Gastrocnemius medialis (tissue), 4 donors: ENCODE results near the gene ADAMTS8. TPM values are rescaled to one million over a fixed set of nuclear protein-coding genes. Genes with fewer than 3 reads are reported as not detected.
A peak's percentile ranks its signal among the peaks of the same experiment; 100 is the strongest.

Experiments
- ATAC-seq, 2 donors: fragments of 150-250 bp; one replicate each; pipeline ENCODE4 v1.9.1; 2016
- DNase-seq, 2 donors: peaks; one replicate each; pipeline ENCODE4 v3.0.0-alpha.2; 2019
- H3K27ac ChIP-seq, 4 donors: fragments of 200-600 bp; sonication (generic); 1 replicate in 1 of 4; 2 replicates in 3 of 4; pipeline ENCODE4 v1.5.1; 2016 to 2018; ENCODE audit warnings: mild to moderate bottlenecking in 2 of 4, moderate library complexity in 1 of 4
- H3K27me3 ChIP-seq, 3 donors: fragments of 200-600 bp; sonication (generic) in 2 of 3; 1 replicate in 1 of 3; 2 replicates in 2 of 3; pipeline versions ENCODE4 v1.5.1 to v1.6.0; 2016 to 2019; ENCODE audit warnings: mild to moderate bottlenecking in 1 of 3, moderate library complexity in 1 of 3
- H3K36me3 ChIP-seq, 2 donors: fragments of 200-600 bp; sonication (generic) in 1 of 2; one replicate each; pipeline ENCODE4 v1.5.1; 2017 to 2018
- H3K4me1 ChIP-seq, 2 donors: fragments of 200-600 bp; sonication (generic) in 1 of 2; one replicate each; pipeline ENCODE4 v1.5.1; 2016 to 2017; ENCODE audit warnings: mild to moderate bottlenecking in 2 of 2
- H3K4me3 ChIP-seq, 4 donors: fragments of 200-600 bp; sonication (generic) in 3 of 4; 1 replicate in 1 of 4; 2 replicates in 3 of 4; pipeline ENCODE4 v1.5.1; 2016 to 2019; ENCODE audit warnings: mild to moderate bottlenecking in 2 of 4
- H3K9me3 ChIP-seq, 3 donors: fragments of 200-600 bp; sonication (generic) in 2 of 3; 1 replicate in 1 of 3; 2 replicates in 2 of 3; pipeline ENCODE4 v1.5.1; 2016 to 2019
- POLR2A ChIP-seq, 2 donors: fragments of 450-650 bp; IDR thresholded peaks; one replicate each; pipeline ENCODE4 v1.6.1; 2017; ENCODE audit warnings: antibody characterized with exemption in 2 of 2, mild to moderate bottlenecking in 2 of 2, moderate library complexity in 2 of 2
- in situ Hi-C, 4 donors: fragments of 200-750 bp; cut with MboI; loops; one replicate each; pipeline versions ENCODE4 v1.15.0 to v1.8.0; 2017; ENCODE audit warnings: low sequenced_read_pairs in 4 of 4
- intact Hi-C: fragments of 100-400 bp; cut with DNase I; formaldehyde crosslinking; loops from one replicate; pipeline ENCODE4 v1.15.1; 2023; ENCODE audit warnings: low total_unique reads
- total RNA-seq, 4 donors: library from RNA; depleted of rRNA; stranded (reverse); fragments of >200 nt; gene quantifications; one replicate each; pipeline versions ENCODE4 v1.1.0 to v1.2.3, GENCODE V29; 2016
- TF ChIP-seq, protein P1 (sequence below), 5 experiments: fragments of 450-650 bp in 3 of 5; fragments of 200-600 bp in 2 of 5; sonication (generic) in 2 of 5; IDR thresholded peaks in 4 of 5; conservative IDR thresholded peaks in 1 of 5; 1 replicate in 4 of 5; 2 replicates in 1 of 5; pipeline ENCODE4 v1.5.1; 2016 to 2019; ENCODE audit warnings: antibody characterized with exemption in 5 of 5, mild to moderate bottlenecking in 3 of 5, moderate library complexity in 3 of 5

ADAMTS8 gene
- total RNA-seq, 4 donors from 2014 or later: 0.26 to 0.46 (median 0.29) TPM; not detected in 1

DNA sequence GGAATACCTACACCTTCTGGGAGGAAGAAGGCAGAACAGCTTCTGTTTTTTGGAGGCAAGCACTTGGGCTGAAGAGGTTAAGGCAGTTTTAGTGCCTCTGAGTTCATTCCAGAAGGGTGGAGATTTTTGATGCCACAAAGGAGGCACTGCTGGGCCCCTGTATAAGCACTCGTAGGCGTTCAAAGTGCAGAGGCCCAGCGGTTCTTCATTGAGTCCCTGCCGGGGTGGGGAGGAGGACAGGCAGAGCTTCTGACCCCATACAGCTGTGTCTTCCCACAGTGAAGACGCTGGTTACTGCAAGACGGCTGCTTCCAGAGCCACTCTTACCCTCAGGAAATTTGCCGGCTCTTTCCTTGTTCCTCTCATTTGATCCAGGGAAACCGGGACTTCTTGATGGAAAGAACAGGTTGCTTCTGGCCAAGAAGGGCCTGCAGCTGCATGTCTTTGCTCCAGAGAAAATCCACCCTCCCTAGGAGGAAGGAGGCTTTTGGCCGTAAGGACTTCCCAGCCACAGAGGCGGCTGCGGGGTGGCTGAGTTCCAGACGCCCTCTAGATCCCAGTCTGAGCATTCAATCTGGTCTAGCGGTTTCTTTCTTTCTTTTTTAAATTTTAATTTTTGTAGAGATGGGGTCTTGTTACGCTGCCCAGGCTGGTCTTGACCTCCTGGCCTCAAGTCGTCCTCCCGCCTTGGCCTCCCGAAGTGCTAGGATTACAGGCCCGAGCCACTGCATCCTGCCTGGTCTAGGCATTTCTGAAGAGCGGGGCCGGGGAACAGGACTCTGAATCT is 29.4 kb upstream of the ADAMTS8 start:
- peak overlapping the region; percentile 4 to 53 (median 31) for H3K27ac ChIP-seq
- in situ Hi-C loops (no loop called here), intact Hi-C loops (no loop called here)
- no peaks in the 10 kb centered on the region for H3K36me3 ChIP-seq
- DNase-seq: no peak
- peaks cover 0 to 9% (median 0%) of the 10 kb centered on the region in 3 donors for H3K27me3 ChIP-seq
- peaks cover 5 to 16% of the 10 kb centered on the region in 2 donors for H3K4me1 ChIP-seq
- peak; percentile 37 to 52 for ATAC-seq
- H3K9me3 ChIP-seq: no peaks in the 10 kb centered on the region
- H3K4me3 ChIP-seq: no peak overlapping the region
- TF ChIP-seq, protein P1, sequence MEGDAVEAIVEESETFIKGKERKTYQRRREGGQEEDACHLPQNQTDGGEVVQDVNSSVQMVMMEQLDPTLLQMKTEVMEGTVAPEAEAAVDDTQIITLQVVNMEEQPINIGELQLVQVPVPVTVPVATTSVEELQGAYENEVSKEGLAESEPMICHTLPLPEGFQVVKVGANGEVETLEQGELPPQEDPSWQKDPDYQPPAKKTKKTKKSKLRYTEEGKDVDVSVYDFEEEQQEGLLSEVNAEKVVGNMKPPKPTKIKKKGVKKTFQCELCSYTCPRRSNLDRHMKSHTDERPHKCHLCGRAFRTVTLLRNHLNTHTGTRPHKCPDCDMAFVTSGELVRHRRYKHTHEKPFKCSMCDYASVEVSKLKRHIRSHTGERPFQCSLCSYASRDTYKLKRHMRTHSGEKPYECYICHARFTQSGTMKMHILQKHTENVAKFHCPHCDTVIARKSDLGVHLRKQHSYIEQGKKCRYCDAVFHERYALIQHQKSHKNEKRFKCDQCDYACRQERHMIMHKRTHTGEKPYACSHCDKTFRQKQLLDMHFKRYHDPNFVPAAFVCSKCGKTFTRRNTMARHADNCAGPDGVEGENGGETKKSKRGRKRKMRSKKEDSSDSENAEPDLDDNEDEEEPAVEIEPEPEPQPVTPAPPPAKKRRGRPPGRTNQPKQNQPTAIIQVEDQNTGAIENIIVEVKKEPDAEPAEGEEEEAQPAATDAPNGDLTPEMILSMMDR (IDR thresholded peaks at IDR 0.05 in 4 of 5, conservative IDR thresholded peaks at IDR 0.05 in 1 of 5): no peak
- no peak for TF ChIP-seq POLR2A (IDR thresholded peaks at IDR 0.05)

DNA sequence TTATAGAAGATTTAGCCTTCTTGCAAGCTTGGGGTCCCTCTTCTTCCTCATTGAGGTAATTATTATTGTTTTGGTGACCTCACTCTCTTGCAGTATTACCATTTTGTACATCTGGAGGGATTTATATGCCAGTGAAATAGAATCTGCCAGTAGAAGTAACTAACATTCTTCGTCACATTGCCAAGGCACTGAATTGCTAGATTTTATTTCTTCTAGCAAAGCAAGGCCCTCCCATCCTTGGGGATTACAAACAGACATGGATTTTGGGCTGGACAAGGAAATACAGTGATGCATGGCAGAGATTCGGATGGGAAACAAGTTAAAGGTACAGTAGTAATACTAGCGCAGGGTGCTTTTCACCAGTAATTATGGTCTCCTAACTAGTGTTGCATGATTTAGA is 27.9 kb upstream of the ADAMTS8 start:
- DNase-seq (no peak), ATAC-seq (no peak)
- TF ChIP-seq POLR2A (IDR thresholded peaks at IDR 0.05): no peak
- TF ChIP-seq, protein P1 (IDR thresholded peaks at IDR 0.05 in 4 of 5, conservative IDR thresholded peaks at IDR 0.05 in 1 of 5): no peak
- peaks cover 6 to 20% of the 10 kb centered on the region in 2 donors for H3K4me1 ChIP-seq
- no peak overlapping the region for H3K4me3 ChIP-seq
- in situ Hi-C loops: no loop called here
- intact Hi-C loops: no loop called here
- H3K36me3 ChIP-seq: no peaks in the 10 kb centered on the region
- no peak overlapping the region for H3K27ac ChIP-seq
- no peaks in the 10 kb centered on the region for H3K9me3 ChIP-seq
- peaks cover 0 to 8% (median 0%) of the 10 kb centered on the region in 3 donors for H3K27me3 ChIP-seq

DNA sequence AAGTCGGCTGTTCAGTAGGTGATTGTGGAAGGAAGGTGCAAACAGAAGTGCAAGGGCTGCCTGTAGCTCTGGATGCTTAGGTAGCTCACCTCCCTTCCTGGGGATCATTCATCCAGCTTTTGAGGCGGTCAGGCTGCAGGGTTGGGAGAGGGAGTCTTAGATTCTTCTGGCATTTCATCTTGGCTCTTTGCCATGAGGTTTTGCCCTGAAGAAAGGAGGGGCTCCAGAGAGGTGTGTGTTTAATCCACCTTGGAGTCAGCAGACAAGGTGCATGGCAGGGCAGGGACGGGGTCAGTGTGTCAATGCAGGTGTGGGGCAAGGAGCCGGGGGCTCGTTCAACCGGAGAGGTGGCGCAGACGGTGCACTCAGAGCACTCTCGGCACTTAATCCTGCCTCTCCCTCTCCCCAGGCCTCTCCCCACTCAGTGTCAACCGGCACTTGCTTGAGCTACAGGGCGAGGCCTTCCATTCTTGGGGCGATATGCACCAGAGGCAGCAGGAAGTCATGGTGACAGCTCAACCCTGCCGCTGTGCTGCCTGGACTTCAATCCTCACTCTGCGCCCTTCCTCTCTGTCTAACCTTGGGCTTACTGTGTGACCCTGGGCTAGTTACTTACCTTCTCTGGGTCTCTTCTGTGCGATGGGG is 27.2 kb upstream of the ADAMTS8 start:
- DNase-seq: no peak
- peak overlapping the region in 1 of 4 donors; percentile 28 for H3K27ac ChIP-seq
- intact Hi-C loops: no loop called here

DNA sequence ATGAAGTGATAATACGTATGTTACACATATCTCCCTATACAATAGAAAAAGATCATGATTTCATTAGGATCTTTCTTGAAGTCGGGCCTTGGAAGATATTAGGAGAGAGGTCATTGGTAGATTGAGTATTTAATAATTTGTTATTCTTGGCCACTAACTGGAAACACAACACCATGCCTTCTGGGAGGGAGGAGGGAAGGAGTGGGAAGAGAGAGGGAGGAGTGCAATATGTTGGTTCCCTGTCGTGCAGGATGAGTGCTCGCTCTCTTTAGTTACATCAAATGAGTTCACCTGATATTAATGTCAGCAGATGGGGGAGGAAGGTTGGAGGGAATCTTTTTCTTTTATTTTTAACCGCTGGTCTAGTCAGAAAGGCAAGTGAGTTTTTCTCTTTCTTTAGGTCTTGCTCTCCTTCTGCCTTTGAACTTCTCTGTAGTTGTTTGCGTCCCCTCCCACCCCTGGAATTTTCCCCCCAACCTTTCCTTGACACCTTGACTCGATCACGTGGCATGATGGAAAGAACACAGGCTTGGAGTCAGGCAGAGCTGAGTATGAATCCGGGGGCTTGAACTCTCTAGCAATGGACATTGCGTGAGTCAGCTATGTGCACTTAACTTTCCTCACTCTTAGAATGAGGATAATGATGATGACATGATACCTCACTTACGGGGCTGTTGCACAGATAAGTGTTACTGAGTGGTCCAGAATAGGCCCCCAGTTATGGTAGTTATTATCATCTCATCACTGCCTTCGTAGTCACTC is 26.3 kb upstream of the ADAMTS8 start:
- in situ Hi-C loops (no loop called here), intact Hi-C loops (no loop called here)
- H3K27ac ChIP-seq: no peak overlapping the region
- H3K27me3 ChIP-seq: peaks cover 2 to 10% (median 4%) of the 10 kb centered on the region in 3 donors
- no peaks in the 10 kb centered on the region for H3K9me3 ChIP-seq
- TF ChIP-seq POLR2A (IDR thresholded peaks at IDR 0.05): no peak
- TF ChIP-seq, protein P1 (IDR thresholded peaks at IDR 0.05 in 4 of 5, conservative IDR thresholded peaks at IDR 0.05 in 1 of 5): no peak
- ATAC-seq (no peak), DNase-seq (no peak)
- no peak overlapping the region for H3K4me3 ChIP-seq
- H3K36me3 ChIP-seq: no peaks in the 10 kb centered on the region
- peaks cover 9 to 20% of the 10 kb centered on the region in 2 donors for H3K4me1 ChIP-seq

More for the DNA sequence above, 27.2 kb upstream of the ADAMTS8 start:
- Histone ChIP-seq H3K27me3 (peaks cover 0 to 5% (median 0%) of the 10 kb centered on the region in 3 donors), H3K36me3 (no peaks in the 10 kb centered on the region), H3K9me3 (no peaks in the 10 kb centered on the region), H3K4me1 (peaks cover 9 to 20% of the 10 kb centered on the region in 2 donors), H3K4me3 (no peak overlapping the region)
- in situ Hi-C loops: no loop called here
- TF ChIP-seq POLR2A (IDR thresholded peaks at IDR 0.05): no peak
- TF ChIP-seq, protein P1 (IDR thresholded peaks at IDR 0.05 in 4 of 5, conservative IDR thresholded peaks at IDR 0.05 in 1 of 5): no peak
- ATAC-seq: no peak
